ENCODE data around the gene FAXC. TPM values are rescaled to one million over a fixed set of nuclear protein-coding genes. Genes with fewer than 3 reads are reported as not detected.

Gene FAXC
- total and polyA plus RNA-seq, 7 donors = 0.36 to 0.73 (median 0.64) TPM; not detected in 4

GRCh38 chr6:99254616-99255550, 94.6 kb downstream of the FAXC start:
- no peaks in the 10 kb centered on the region for H3K36me3 ChIP-seq (ENCODE audit: insufficient read depth in 1 of 2, low read depth in 1 of 2)
- H3K27me3 ChIP-seq (ENCODE audit: insufficient read depth in 3 of 3, low read length in 2 of 3) = peaks cover 0 to 2% (median 0%) of the 10 kb centered on the region in 3 donors
- no peak for ATAC-seq
- H3K4me1 ChIP-seq = no peaks in the 10 kb centered on the region
- no peaks in the 10 kb centered on the region for H3K9me3 ChIP-seq
- no peak for DNase-seq
- WGBS, 3 donors = 55 to 69% (median 67%) methylated on average over 20 of the region's 20 CpGs
- intact Hi-C loops (cut with DNase I) = no loop called here
- no peak for TF ChIP-seq CTCF (IDR thresholded peaks at IDR 0.05)
- H3K4me3 ChIP-seq = no peak overlapping the region
- H3K27ac ChIP-seq = no peak overlapping the region

- Histone ChIP-seq H3K27ac (no peak overlapping the region), H3K4me3 (no peak overlapping the region), H3K9me3 (no peaks in the 10 kb centered on the region), H3K4me1 (no peaks in the 10 kb centered on the region), H3K27me3 (ENCODE audit: insufficient read depth in 3 of 3, low read length in 2 of 3) (peaks cover 0 to 2% (median 0%) of the 10 kb centered on the region in 3 donors), H3K36me3 (ENCODE audit: insufficient read depth in 1 of 2, low read depth in 1 of 2) (no peaks in the 10 kb centered on the region)
- ATAC-seq (no peak), DNase-seq (no peak)
- intact Hi-C loops (cut with DNase I) = no loop called here
- TF ChIP-seq CTCF (IDR thresholded peaks at IDR 0.05) = no peak
- 69 to 94% (median 80%) methylated on average over 2 of the region's 2 CpGs for WGBS, 3 donors
These were observed 96.2 kb downstream of the FAXC start for GRCh38 chr6:99253271-99253670.

DNA sequence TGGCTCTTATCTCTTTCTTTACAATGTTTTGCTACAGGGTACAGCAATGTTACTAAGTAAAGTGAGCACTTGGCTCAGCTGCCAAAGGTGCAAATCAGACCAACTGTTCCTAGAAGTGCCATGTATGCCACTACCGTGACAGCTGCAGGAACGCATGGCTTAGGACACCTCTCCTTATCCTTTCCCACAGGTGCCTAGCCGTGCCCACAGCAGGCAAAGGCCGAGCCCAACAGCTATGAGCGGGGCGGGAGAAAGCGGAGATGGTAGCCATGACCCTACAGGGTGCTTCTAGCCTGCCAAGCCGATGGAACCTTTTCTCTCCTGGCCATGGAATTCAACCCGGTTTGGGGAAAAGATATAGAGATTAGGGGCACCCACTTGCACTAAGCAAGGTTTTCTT, 97.1 kb downstream of the FAXC start:
- no peaks in the 10 kb centered on the region for H3K36me3 ChIP-seq (ENCODE audit: insufficient read depth in 1 of 2, low read depth in 1 of 2)
- H3K4me1 ChIP-seq = no peaks in the 10 kb centered on the region
- no peak for DNase-seq
- 85 to 90% (median 86%) methylated on average over 9 of the region's 9 CpGs for WGBS, 3 donors
- H3K27ac ChIP-seq = no peak overlapping the region
- H3K4me3 ChIP-seq = no peak overlapping the region
- no peak for TF ChIP-seq CTCF (IDR thresholded peaks at IDR 0.05)
- ATAC-seq = no peak
- no peaks in the 10 kb centered on the region for H3K9me3 ChIP-seq
- intact Hi-C loops (cut with DNase I) = no loop called here
- H3K27me3 ChIP-seq (ENCODE audit: insufficient read depth in 3 of 3, low read length in 2 of 3) = peaks cover 0 to 2% (median 0%) of the 10 kb centered on the region in 3 donors

GRCh38 chr6:99250476-99250875, 99.0 kb downstream of the FAXC start:
- no peak for ATAC-seq
- H3K4me1 ChIP-seq = no peaks in the 10 kb centered on the region
- no peaks in the 10 kb centered on the region for H3K36me3 ChIP-seq (ENCODE audit: insufficient read depth in 1 of 2, low read depth in 1 of 2)
- H3K27me3 ChIP-seq (ENCODE audit: insufficient read depth in 3 of 3, low read length in 2 of 3) = peaks cover 0 to 4% (median 2%) of the 10 kb centered on the region in 3 donors
- no peak for DNase-seq
- intact Hi-C loops (cut with DNase I) = no loop called here
- H3K9me3 ChIP-seq = no peaks in the 10 kb centered on the region
- 87 to 96% (median 88%) methylated on average over 2 of the region's 2 CpGs for WGBS, 3 donors
- TF ChIP-seq CTCF (IDR thresholded peaks at IDR 0.05) = no peak
- no peak overlapping the region for H3K4me3 ChIP-seq
- no peak overlapping the region for H3K27ac ChIP-seq

Data from psoas muscle (tissue), 8 donors.